Aorta (tissue), 5 donors: ENCODE data around the gene OR8U1. TPM values are rescaled to one million over a fixed set of nuclear protein-coding genes. Genes with fewer than 3 reads are reported as not detected.
"Not testable (repeated sequence)": the region's sequence is repeated elsewhere in the genome, so short reads cannot be mapped to it uniquely, and the experiment has no call there.

ENCODE experiments used
- ATAC-seq: fragments of 200-7000 bp; cut with Tn5 transposase; one replicate; pipeline ENCODE4 v1.9.1; 2022; ENCODE audit warnings: moderate library complexity; ENCODE audit not compliant: low FRiP score
- DNase-seq, 2 donors: peaks; one replicate each; pipeline ENCODE4 v3.0.0-alpha.2; 2020
- H3K27ac ChIP-seq, 2 donors: one replicate each; pipeline ENCODE4 v1.5.1; 2013; ENCODE audit warnings: low read length in 2 of 2, mild to moderate bottlenecking in 2 of 2, moderate library complexity in 2 of 2, control low read depth in 1 of 2, inconsistent platforms in 1 of 2, low read depth in 1 of 2
- H3K27me3 ChIP-seq, 2 donors: one replicate each; pipeline ENCODE4 v1.6.1; 2013; ENCODE audit warnings: control low read depth in 1 of 2, low read length in 1 of 2, mild to moderate bottlenecking in 1 of 2, moderate library complexity in 1 of 2; ENCODE audit not compliant: insufficient read depth in 2 of 2, control insufficient read depth in 1 of 2
- H3K36me3 ChIP-seq, 2 donors: one replicate each; pipeline ENCODE4 v1.6.1; 2013; ENCODE audit warnings: control low read depth in 1 of 2, low read length in 1 of 2, mild to moderate bottlenecking in 1 of 2; ENCODE audit not compliant: insufficient read depth in 2 of 2, control insufficient read depth in 1 of 2
- H3K4me1 ChIP-seq, 2 donors: one replicate each; pipeline ENCODE4 v1.6.1; 2013; ENCODE audit warnings: low read length in 2 of 2, control low read depth in 1 of 2, mild to moderate bottlenecking in 1 of 2, moderate library complexity in 1 of 2; ENCODE audit not compliant: insufficient read depth in 2 of 2, control insufficient read depth in 1 of 2
- H3K4me3 ChIP-seq, 2 donors: one replicate each; pipeline ENCODE4 v1.5.1; 2013; ENCODE audit warnings: low read length in 2 of 2, control low read depth in 1 of 2, mild to moderate bottlenecking in 1 of 2
- H3K9me3 ChIP-seq: one replicate; pipeline ENCODE4 v1.6.1; 2013; ENCODE audit warnings: mild to moderate bottlenecking, low read length; ENCODE audit not compliant: control insufficient read depth
- WGBS, 2 donors: extraction: QIAGEN DNeasy Blood & Tissue Kit; methylation state at CpG; one replicate each; pipeline ENCODE4 v1.1.7; 2013; 5-methylcytosine and 5-hydroxymethylcytosine counted together
- intact Hi-C, 2 donors: fragments of 100-400 bp; cut with DNase I; formaldehyde crosslinking; loops; one replicate each; pipeline versions ENCODE4 v1.14.2 to v1.15.0; 2022
- polyA plus RNA-seq, 2 donors: library from polyadenylated mRNA; stranded (reverse); fragments of 200-250 nt; gene quantifications; one replicate each; pipeline ENCODE4 v1.2.3, GENCODE V29; 2013
- total RNA-seq, 2 donors: library from RNA; stranded (reverse); fragmentation: NEBNext Ultra II Directional; extraction: Animal tissue kit (Norgen Biotek cat#: 25700); gene quantifications; one replicate each; pipeline ENCODE4 v1.2.1, GENCODE V29; 2021
- donor health status: healthy with polysubstance abuse.
- donor health status: Bipolar disorder and iron deficiency.
- donor health status: DM: no; HTN: no; CAD: no.
- donor health status: DM: no; HTN: no; CAD: no.
- donor health status: DM: yes; HTN: yes; CAD: no.

OR8U1 gene
- total and polyA plus RNA-seq, 4 donors = not detected

DNA sequence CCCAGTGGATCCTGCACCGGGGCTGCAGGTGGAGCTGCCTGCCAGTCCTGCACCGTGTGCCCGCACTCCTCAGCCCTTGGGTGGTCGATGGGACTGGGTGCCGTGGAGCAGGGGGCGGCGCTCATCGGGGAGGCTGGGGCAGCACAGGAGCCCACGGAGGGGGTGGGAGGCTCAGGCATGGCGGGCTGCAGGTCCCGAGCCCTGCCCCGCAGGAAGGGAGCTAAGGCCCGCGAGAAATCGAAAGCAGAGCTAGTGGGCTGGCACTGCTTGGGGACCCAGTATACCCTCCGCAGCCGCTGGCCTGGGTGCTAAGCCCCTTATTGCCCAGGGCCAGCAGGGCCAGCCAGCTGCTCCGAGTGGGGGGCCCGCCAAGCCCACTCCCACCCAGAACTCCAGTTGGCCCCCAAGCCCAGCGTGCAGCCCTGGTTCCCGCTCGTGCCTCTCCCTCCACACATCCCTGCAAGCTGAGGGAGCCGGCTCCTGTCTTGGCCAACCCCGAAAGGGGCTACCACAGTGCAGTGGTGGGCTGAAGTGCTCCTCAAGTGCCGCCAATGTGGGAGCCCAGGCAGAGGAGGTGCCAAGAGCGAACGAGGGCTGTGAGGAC is 26.5 kb downstream of the OR8U1 start:
- H3K9me3 ChIP-seq, H3K4me3 ChIP-seq, ATAC-seq, H3K4me1 ChIP-seq, H3K36me3 ChIP-seq, intact Hi-C loops, H3K27me3 ChIP-seq, H3K27ac ChIP-seq, DNase-seq: not testable (repeated sequence)
- WGBS, 2 donors = 89 to 92% methylated on average over 27 of the region's 27 CpGs

DNA sequence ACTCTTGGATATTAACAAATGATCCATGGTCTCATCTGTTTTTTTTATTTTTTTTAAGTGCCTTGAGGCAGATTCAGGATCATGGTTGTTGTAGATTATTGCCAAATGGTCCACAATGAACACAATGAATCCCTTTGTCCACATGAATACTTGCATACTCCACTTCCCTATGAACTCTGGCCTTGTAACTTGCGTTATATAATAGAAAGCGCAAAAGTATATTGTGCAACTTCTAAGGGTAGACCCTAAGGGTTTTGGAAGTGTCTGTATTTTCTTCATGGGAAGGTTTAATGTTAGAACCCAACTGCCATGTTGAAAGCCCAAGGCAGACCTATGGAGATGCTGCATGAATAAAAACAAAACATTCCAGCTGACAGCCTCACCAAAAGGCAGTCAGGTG is 29.0 kb downstream of the OR8U1 start:
- no peak for ATAC-seq
- Histone ChIP-seq H3K9me3 (no peaks in the 10 kb centered on the region), H3K36me3 (no peaks in the 10 kb centered on the region), H3K27me3 (no peaks in the 10 kb centered on the region), H3K4me1 (no peaks in the 10 kb centered on the region), H3K27ac (no peak overlapping the region), H3K4me3 (no peak overlapping the region)
- WGBS, 2 donors = 81 to 92% methylated on average over 2 of the region's 2 CpGs
- no peak for DNase-seq
- intact Hi-C loops = no loop called here

- Histone ChIP-seq H3K9me3 (no peaks in the 10 kb centered on the region), H3K4me3 (no peak overlapping the region), H3K4me1 (no peaks in the 10 kb centered on the region), H3K27ac (no peak overlapping the region), H3K27me3 (no peaks in the 10 kb centered on the region), H3K36me3 (no peaks in the 10 kb centered on the region)
- ATAC-seq (no peak), DNase-seq (no peak)
- intact Hi-C loops = no loop called here
Measured at GRCh38 chr11:56410801-56411200, 35.4 kb downstream of the OR8U1 start.

DNA sequence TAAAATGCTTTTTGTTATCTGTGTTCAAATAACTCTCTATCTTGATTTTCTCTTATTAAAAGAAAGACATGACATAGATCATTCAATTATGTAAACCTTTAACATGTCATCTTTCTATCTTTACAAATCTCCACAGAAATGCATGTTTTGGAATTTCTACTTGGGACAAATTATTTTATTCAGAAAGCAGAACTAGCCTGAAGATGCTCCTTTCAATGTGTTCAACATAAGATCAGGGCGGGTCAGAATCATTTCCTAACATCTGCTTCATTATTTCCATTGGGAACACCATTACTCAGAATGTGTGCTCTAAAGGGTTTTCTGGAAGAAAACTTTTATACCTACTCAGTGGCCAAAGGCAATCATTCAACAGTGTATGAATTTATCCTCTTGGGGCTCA is 37.0 kb downstream of the OR8U1 start, which contains the start of gene OR5AL1:
OR5AL1 (plus strand) TSS at position 301 of the 400 bp plus-strand sequence.
- 78 to 81% methylated on average over 1 of the region's 1 CpG for WGBS, 2 donors
- no peaks in the 10 kb centered on the region for H3K9me3 ChIP-seq
- H3K36me3 ChIP-seq = no peaks in the 10 kb centered on the region
- DNase-seq (no peak), ATAC-seq (no peak)
- H3K27me3 ChIP-seq = no peaks in the 10 kb centered on the region
- no peaks in the 10 kb centered on the region for H3K4me1 ChIP-seq
- H3K27ac ChIP-seq = no peak within 1 kb of the TSS
- H3K4me3 ChIP-seq = no peak within 1 kb of the TSS
- intact Hi-C loops = no loop called here

Other genes starting within 250 kb of the OR8U1 start
- gene OR8J3, start 235.4 kb upstream of the OR8U1 start, total RNA-seq = not detected
- gene OR8J3, start 235.4 kb upstream of the OR8U1 start, polyA plus RNA-seq = not detected
- gene OR8K5, start 215.3 kb upstream of the OR8U1 start, total RNA-seq = not detected
- not detected for gene OR8K5, start 215.3 kb upstream of the OR8U1 start, polyA plus RNA-seq
- not detected for gene OR5J2, start 199.0 kb upstream of the OR8U1 start, total RNA-seq
- not detected for gene OR5J2, start 199.0 kb upstream of the OR8U1 start, polyA plus RNA-seq
- not detected for gene OR5T2, start 141.4 kb upstream of the OR8U1 start, total RNA-seq
- not detected for gene OR5T2, start 141.4 kb upstream of the OR8U1 start, polyA plus RNA-seq
- gene OR5T3, start 123.4 kb upstream of the OR8U1 start, total RNA-seq = not detected
- not detected for gene OR5T3, start 123.4 kb upstream of the OR8U1 start, polyA plus RNA-seq
- not detected for gene OR5T1, start 101.5 kb upstream of the OR8U1 start, total RNA-seq
- not detected for gene OR5T1, start 101.5 kb upstream of the OR8U1 start, polyA plus RNA-seq
- not detected for gene OR8H1, start 83.4 kb upstream of the OR8U1 start, total RNA-seq
- under 1 TPM in 1 of 2 donors, not detected in 1; 0.50 TPM for gene OR8H1, start 83.4 kb upstream of the OR8U1 start, polyA plus RNA-seq
- gene OR8K3, start 60.5 kb upstream of the OR8U1 start, total RNA-seq = not detected
- not detected for gene OR8K3, start 60.5 kb upstream of the OR8U1 start, polyA plus RNA-seq
- not detected for gene OR8K1, start 29.6 kb upstream of the OR8U1 start, total RNA-seq
- not detected for gene OR8K1, start 29.6 kb upstream of the OR8U1 start, polyA plus RNA-seq
- gene OR8J1, start 21.3 kb upstream of the OR8U1 start, total RNA-seq = not detected
- not detected for gene OR8J1, start 21.3 kb upstream of the OR8U1 start, polyA plus RNA-seq
- not detected for gene OR5AL1, start 37.1 kb downstream of the OR8U1 start, total RNA-seq
- gene OR5AL1, start 37.1 kb downstream of the OR8U1 start, polyA plus RNA-seq = not detected
- not detected for gene OR5M3, start 97.7 kb downstream of the OR8U1 start, total RNA-seq
- not detected for gene OR5M3, start 97.7 kb downstream of the OR8U1 start, polyA plus RNA-seq
- gene OR5M8, start 115.7 kb downstream of the OR8U1 start, total RNA-seq = not detected
- not detected for gene OR5M8, start 115.7 kb downstream of the OR8U1 start, polyA plus RNA-seq
- not detected for gene OR5M11, start 167.6 kb downstream of the OR8U1 start, total RNA-seq
- not detected for gene OR5M11, start 167.6 kb downstream of the OR8U1 start, polyA plus RNA-seq
- gene OR5M10, start 202.1 kb downstream of the OR8U1 start, total RNA-seq = not detected
- not detected for gene OR5M10, start 202.1 kb downstream of the OR8U1 start, polyA plus RNA-seq
- not detected for gene OR5M1, start 239.2 kb downstream of the OR8U1 start, total RNA-seq
- not detected for gene OR5M1, start 239.2 kb downstream of the OR8U1 start, polyA plus RNA-seq